ENCODE data around the gene EIF3K. TPM values are rescaled to one million over a fixed set of nuclear protein-coding genes. Genes with fewer than 3 reads are reported as not detected.

Gene EIF3K
- total and polyA plus RNA-seq, 2 of the 8 experiments (the other 6 are each of a cell fraction or from before 2014, with no cell fraction given): 329 to 937 TPM

- TF ChIP-seq NRF1 (IDR thresholded peaks at IDR 0.05; ENCODE audit: low read depth, low read length) (no peak), SIRT6 (IDR thresholded peaks at IDR 0.05; ENCODE audit: low read length) (no peak), PHF8 (conservative IDR thresholded peaks at IDR 0.05; ENCODE audit: low read depth, low read length) (no peak), RXRA (IDR thresholded peaks at IDR 0.05; ENCODE audit: insufficient read depth, low read depth, low read length) (no peak), CHD2 (IDR thresholded peaks at IDR 0.05; ENCODE audit: low read length) (no peak), SIN3A (conservative IDR thresholded peaks at IDR 0.05 in 1 of 2, IDR thresholded peaks at IDR 0.05 in 1 of 2; ENCODE audit: low read depth in 1 of 2, low read length in 2 of 2) (no peak)
Measured at GRCh38 chr19:38640368-38640767, 21.4 kb downstream of the EIF3K start (continued).

Measured in H1 (cell line).